Activated T-helper 9 cell treated with anti-CD3 and anti-CD28 coated beads, Interleukin-2, amount 50 U/mL, for 16 hours (primary cell): Measurements from ENCODE around the gene NPSR1.
A peak's percentile ranks its signal among the peaks of the same experiment; 100 is the strongest.
"Not testable (repeated sequence)": the region's sequence is repeated elsewhere in the genome, so short reads cannot be mapped to it uniquely, and the experiment has no call there.

Experiments used
- DNase-seq: peaks from one replicate; pipeline ENCODE4 v3.0.0-alpha.2; 2020; ENCODE audit warnings: low read depth

The NPSR1 gene

DNA sequence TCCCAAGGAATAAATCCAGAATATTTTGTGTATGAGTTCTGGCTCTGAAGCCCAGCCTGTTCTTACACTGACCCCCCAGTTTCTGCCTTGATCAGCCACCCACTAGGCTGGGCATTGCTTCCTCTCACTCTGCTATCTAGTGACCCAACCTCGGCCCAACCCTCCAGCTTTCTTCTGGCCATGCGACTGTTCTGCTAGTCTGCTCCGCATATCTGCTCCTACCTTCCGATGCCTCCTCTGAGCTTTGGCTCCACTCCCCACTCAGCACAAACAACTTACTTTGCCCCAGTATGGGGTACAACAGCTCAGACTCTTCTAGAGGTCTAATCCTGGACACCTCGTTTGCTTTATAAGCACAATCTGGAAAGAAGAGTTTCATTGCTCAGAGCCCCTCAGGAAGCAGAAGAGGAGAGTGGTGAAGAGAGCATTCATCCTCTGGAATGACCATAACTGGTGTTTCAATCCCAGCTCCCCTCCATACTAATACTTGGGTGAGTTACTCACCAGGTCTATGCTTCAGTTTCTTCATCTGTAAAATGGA, 99.6 kb downstream of the NPSR1 start:
- DNase-seq, result no peak

DNA sequence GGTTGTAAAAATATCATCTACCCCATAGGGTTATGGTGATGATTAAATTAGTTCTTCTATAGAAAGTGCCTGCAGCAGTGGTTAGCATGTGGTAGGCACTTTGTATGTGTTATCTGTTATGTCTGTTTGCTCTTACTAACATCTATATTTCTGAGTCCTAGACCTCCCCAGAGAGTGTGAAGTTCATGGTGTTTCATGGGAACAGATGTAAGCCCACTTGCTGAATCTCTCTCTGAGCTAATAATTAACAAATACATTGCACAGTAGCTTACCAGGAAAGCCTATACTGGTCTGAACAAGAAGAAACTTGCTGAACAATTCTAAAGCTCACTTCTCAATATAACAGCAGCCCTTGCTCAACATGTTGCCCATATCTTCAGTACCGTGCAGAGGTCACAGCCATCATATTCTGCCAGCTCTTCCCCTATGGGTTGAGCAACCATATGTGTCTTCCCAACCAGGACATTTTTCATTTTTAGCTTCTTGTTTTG, 100.1 kb downstream of the NPSR1 start:
- DNase-seq, result no peak

DNA sequence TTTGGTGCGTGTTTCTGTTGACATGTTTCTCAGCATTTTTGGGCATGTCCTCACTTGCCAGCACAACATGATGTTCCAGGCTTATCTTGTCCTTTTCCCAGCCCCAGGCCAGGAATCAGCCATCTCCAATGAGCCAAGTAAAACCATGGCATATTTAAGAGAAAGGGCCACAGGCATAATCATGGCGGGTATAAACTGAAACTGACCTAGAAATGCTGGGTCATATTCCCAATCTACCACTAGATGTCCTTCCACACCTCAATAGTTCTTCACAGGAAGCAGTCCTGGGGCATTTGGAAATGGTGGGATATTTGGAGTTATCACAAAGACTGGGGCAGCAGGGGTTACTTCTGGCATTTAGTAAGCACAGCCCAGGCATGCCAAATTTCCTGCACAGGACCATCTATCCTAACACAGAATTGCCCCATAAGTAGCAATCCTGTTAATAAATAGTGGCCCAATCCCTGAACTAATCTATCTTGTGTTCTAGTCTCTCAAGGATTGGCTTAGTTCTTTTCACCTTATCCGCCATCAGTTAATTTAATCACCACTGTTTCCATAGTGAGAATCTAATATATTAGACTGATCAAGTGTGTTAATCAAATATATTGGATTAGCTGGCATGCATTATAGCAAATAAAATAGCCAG, 101.6 kb downstream of the NPSR1 start:
- no peak for DNase-seq

DNA sequence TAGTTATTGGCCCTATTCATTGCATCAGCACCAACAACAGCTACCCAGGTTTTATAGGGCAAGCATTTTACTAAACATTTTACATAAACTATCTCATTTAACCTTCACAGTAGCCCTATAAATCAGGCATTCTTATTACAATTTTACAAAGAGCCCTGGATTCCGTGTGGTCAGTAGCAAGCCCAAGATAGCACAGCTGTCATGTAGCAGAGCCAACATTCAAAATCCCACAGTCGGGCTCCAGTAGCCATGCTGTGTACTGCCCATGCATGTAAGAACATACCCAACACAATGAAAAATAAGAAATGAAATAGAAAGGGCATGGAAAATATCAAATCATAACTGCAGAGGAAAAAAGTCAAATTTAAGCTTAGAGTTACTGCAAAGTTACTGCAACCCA, 102.3 kb downstream of the NPSR1 start:
- no peak for DNase-seq

DNA sequence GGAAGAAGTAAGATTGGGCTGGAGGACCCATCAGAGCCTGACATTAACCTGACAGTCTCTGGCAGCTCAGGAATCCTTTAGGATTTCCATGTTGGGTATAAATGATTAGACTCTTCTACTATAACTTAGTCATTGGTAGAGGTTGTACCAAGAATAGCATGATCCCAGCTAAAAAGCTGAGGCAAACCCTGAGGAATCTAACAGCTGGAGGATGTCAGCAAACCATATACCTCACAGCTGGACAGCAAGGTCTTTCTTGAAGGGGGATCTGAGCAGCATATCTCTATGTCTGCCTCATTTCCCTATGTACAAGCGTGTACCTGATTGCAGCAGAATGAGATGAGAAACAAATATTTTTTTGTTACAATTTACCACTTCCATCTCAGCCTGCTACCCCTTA, 103.2 kb downstream of the NPSR1 start:
- DNase-seq, result no peak

DNA sequence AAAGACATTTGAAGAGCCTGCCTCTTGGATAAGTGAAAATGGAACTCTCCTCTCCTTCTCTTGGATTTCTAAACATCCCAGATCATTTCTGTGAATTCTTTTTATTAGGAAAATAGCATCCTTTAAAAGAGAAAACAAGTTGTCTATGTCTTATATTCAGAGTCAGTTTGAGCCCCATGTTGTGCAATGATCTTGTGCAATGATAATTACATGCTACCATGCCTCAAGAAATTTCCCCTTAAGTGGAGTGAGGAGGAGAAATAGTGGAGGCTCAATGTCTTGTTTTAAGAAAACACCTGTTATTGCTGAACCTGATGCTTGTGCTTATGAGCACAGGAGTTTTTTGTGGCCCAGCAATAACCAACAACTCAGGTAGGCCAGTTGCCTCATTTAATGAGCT, 103.6 kb downstream of the NPSR1 start:
- no peak for DNase-seq

DNA sequence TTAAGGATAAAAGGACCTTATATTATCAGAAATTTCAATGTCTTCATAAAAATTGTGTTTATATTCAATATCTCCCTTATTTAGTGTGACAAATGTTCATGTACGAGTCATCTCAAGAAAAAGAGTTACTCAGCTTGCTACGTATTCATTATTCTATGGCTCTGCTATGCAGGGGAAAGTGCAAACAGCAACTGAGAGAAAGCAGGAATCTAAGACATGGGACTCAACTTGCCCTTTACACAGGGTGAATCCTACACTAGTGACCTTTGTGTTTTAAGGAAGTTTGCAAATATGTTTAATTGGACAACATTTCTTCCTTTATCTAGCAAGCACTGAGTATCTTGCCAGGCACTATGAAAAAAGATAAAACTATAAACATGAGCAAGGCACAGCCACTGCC, 104.7 kb downstream of the NPSR1 start:
- no peak for DNase-seq

DNA sequence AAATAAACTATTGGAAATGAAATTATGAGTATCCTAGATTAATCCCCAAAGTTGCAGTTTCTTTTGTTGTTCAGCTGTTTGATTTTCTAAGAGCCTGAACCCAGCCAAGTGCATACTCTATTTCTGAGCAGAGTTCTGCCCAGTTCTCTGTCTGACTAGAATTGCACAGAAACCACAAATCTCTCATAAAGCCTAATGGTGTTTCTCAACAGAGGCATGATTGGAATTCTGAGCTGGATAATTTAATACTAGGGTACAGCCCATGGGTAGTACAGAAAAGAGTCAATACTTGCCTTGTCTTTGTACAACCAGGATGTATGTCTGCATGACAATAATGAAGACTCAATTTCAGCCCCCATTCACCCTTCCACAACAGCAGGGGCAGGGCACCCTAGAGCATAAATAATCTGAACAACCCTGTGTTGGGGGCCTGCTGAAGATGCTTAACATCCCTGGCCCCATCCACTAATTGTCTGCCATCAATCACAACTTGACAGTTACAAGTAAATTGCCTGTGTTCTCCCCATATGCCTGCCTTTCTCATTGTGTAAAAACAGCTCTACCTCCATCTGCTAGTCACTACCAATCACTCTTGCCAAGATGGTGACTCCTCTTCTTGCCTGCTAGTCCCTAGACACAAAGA, 114.4 kb downstream of the NPSR1 start:
- no peak for DNase-seq

DNA sequence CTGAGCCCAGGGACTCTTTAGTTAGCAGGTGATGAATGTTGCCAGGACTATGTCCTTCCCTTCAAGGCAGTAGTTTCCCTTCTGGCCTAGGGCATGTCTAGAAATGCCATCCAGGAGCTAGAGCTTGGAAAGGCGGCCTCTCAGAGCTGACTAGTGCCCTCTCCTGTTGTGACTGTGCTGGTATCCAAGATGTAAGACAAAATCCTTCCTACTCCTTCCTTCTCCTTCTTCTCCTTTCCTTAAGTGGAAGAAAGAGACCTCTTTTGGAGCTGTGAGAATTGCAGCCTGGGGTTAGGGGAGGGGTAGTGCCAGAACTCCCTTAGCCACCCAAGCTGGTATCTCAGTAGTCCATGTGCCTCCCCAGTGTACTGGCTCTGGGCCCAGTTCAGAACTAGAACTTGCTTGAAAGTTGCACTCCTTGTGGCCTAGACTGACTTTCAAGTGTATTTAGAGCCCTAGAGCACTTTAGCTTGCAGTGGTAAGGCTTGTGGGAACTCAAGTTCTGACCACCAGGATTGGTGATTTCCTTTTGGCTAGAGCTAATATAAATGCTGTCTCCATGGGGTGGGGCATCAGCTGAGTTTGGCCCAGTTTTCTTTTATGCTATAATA, 118.8 kb downstream of the NPSR1 start:
- DNase-seq, result no peak

DNA sequence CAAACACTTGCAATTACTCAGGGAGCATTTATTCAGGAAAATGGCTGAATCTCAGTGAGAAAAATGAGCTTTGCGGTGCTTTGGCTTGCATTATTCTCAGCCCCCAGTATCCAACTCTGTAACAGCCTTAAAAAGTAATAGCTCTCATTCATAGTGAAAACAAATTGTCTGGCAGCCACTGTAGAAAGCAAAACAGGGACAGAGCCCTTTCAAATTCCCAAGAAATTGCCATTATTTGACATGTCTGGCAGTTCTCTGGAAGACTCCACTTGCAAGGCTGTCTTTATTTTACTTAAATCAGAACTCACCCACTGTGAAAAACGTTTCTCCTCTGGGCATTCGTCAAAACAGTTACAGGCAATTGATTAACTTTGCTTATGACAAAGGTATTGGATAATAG, 122.5 kb downstream of the NPSR1 start:
- no peak for DNase-seq

DNA sequence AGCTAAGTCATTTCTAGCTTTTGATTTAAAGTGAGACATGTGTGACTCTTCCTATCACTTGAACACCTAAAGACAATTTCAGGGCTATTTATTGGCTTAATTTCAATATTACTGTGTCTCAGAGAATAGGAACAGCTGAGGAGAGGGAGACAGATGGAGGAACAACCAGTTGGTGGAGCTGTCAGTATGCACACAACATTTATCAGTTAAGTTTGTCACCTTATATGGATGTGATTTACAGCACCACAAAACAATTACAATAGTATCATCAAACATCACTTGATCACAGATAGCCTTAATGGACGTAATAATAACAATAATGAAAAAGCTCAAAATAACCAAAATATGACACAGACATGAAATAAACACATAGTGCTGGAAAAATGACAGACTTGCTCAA, 129.6 kb downstream of the NPSR1 start:
- DNase-seq, result no peak

DNA sequence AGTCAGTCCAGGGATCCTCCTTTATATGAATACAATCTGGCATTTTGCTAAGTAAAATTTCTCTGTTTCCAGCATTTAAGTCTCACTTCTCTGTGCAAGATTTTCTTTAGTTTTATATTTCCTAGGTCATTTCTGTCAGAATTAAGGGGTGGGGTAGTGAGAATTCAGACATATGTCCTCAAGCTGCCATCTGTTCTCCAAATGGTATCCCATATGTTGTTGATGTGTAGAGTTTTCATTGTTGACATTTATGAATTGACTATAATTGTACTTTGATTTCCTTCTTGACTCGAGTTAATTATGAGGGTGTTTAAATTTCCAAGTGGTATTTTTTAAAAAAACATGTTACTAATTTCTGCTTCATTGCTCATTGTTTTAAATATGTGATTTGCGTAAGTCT, 148.8 kb downstream of the NPSR1 start:
- DNase-seq, result no peak

DNA sequence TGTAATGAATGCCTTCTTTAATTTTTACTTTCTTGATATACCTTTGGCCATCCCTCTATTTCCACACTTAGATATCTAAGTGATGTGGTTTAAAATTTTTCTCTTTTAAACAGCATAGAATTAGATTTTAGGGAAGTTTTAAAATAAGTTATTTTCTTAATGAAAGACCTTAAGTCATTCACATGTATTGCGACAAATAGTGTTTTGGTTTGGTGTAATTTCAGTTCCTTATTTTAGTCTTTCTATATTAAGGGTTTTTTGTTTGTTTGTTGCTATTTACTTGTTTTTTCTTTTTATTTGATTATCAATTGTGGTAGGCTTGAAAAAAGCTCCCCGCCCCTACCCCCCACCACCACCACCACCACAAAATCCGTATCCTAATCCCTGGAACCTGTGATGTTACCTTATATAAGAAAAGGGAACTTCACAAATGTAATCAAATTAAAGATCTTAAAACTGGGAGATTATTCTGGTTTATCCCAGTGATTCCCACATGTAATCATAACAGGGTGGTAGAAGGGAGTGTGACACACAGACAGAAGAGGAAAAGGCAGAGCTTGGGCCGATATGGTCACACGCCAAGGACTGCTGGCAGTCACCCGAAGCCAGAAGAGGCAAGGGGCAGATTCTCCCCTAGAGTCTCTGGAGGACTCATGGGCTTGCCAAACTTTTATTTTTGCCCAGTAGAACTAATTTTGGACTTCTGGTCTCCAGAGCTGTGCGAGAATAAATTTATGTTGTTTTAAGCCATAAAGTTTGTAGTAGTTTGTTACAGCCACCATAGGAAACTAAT, 149.7 kb downstream of the NPSR1 start:
- DNase-seq, result no peak

DNA sequence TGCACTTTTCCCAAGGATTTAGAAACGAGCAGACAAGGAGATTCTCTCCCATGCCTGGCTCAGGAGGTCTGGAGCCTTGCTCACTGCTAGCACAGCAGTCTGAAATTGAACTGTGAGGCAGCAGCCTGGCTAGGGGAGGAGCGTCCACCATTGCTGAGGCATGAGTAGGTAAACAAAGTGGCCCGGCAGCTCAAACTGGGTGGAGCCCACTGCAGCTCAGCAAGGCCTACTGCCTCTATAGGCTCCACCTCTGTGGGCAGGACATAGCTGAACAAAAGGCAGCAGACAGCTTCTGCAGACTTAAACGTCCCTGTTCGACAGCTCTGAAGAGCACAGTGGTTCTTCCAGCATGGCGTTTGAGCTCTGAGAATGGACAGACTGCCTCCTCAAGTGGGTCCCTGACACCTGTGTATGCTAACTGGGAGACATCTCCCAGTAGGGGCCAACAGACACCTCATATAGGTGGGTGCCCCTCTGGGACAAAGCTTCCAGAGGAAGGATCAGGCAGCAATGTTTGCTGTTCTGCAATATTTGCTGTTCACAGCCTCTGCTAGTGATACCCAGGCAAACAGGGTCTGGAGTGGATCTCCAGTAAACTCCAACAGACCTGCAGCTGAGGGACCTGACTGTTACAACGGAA, 156.3 kb downstream of the NPSR1 start:
- DNase-seq, result not testable (repeated sequence)

DNA sequence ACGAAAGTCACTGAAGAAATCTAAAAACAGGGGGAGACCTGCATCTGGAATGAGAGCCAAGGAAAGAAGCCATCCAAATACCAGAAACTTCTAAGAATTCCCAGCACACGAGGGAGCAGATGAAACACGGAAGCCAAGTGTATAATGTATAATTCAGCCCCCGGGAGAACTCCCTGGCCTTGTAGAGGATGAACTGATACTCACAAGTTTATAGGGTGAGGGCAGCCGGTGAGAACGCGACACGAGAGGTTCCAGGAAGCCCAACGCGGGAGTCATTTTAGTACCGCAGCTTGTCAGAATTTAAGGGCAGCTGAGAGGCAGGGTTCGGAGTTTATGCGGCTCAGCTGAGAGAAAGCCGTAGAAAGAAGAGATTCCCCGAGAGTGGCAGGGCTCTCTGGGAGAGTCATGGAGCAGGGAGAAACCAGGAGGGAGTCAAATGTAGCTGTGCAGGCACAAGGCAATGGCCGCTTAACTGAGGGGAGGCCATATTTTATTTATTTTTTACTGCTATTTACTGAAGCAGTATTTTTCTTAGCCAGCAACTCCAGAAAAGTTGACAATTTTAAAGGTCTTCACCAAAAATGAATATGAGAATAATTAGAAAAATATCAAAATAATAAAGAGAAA, 164.0 kb downstream of the NPSR1 start:
- DNase-seq, result no peak

DNA sequence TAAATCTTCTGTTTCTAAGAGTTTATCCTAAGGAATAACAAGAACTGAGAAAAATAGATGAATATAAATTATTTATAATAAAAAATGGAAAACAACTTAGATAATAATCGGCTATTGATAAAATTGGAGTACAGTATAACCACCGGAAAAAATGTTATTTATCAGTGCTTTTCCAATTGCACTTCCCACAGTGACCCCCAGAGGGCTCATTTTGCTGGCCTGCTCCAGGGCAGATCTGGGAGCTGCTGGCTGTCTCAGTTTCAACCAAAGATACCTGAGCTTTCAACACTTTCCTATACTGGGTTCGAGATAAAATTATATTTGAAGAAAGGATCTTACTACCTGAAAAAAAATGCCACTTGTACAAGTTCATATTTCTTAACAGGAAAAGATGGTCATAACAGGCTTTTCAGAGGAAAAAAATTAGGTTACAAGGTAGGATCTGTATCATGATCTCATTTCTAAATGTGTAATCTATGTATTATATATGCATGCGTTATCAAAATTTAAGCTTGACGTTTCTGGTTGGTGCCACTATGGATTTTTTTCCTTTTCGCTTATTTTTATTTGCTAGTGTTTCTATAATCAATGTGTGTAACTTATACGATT, 165.7 kb downstream of the NPSR1 start:
- DNase-seq, result peak; percentile 29

DNA sequence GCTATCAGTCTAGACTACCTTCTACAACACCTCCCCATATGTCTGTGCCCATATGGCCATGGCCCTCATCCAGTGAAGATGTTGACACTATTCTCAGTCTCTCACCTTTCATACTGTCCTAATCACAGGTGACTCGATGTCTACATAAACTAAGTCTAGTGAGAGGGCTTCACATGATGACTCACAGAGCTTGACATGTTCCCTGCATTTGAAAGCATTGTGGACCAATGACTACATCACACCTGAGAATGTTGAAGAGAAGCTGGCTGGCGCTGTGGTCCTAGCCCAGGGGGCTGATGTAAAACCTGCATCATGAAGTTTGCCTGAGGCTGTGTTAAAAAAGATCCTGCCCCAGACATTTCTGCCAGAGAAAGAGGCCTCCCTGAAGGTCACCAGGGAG, 167.2 kb downstream of the NPSR1 start:
- DNase-seq, result no peak

DNA sequence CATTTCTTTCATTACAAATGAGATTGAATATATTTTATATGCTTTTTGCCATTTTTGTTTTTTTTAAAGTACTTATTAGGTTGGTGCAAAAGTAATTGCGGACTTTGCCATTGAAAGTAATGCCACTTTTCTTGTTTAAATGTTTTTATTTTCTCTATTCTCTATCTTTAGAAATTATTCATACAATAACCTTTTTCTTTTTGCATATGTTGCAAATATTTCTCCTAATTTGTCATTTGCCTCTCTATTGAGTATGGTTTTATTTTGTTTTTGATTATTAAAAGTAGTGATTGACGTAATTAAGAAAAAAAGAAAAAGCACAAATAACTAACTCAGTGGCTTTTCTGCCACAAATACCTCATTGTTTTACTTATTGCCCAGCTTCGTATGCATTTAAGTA, 172.4 kb downstream of the NPSR1 start:
- DNase-seq, result no peak

DNA sequence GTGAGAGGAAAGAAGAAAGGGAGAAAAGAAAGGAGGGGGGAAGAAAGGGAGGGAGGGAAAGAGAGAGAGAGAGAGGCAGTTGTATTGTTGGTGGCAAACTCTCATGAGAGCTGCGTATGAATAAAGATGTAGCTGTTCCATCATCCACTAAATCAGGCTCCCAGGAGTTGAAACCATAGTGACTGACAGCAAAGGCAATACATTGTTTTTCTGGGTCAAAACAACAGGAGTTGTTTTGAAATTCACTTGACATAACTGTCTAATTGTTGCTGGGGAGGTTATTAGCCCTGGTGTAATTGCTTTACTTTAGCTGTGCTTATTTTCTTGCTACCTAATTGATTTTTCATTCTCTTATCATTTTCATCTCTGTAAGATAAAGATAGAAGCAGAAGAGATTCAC, 173.4 kb downstream of the NPSR1 start:
- DNase-seq, result no peak

DNA sequence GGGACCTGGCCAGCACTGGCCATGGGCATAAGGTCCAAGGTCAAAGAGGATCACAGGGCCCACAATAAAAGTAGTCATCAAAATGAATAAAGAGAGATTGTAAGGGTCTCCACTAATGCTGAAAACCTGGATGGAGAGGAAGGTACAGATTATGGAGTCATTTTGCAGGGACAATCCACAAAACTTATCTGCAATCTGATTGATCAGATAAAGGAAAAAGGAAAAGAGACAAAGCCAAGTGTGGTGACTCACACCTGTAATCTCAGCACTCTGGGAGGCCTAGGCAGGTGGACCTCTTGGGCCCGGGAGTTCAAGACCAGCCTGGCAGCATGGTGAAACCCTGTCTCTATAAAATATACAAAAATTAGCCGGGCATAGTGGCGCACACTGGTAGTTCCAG, 174.0 kb downstream of the NPSR1 start:
- DNase-seq, result no peak
